Measurements from ENCODE around the gene LTA. TPM values are rescaled to one million over a fixed set of nuclear protein-coding genes. Genes with fewer than 3 reads are reported as not detected.
A peak's percentile ranks its signal among the peaks of the same experiment; 100 is the strongest.

LTA gene
- total RNA-seq, 2 experiments from 2014 or later: 696 to 733 TPM

DNA sequence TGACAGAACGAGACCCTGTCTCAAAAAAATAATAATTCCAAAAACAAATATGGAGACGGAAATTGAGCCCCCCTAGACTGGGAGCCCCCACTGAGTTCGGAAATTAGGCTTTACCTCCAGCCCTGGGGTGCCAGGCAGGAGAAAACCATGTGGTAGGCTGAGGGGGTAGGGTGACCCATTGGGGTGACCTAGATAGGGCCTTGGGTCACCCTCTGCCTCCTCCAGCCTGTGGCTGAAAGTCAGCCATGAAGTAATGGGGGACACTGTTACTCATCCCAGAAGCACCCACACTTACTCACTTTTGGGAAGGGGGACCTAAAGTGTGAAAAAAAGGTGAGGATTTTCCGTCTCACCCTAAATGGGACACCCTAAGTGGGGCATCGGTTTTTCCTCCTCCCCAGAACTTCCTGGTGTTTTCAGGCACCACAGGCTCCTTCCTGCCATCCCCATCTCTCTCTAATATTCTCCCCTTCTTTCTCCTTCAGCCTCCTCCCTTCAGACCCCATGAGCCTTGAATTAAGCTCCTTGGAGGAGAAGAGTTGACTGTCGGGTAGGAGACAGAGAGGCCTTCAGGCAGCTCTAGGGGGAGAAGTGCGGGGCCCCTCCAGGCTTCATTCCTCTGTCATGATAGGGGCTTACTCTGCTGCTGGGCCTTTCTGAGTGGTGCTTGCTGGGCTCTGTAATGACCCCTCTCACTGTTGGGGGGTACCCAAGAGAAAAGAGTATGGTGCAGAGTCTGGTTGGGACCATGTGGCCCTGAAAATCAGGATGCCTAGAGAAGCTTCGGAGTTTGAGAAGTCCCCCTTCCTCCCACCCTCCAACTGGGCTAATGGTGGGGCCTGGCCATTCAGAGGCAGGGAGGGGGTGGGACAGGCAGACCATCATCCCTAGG is 7.7 kb downstream of the LTA start:
- H3K9me3 Mint-ChIP-seq: no peaks in the 10 kb centered on the region
- peak overlapping the region; percentile 97 for H3K4me3 Mint-ChIP-seq
- H3K4me1 Mint-ChIP-seq (ENCODE audit: low read depth): peaks cover 45% of the 10 kb centered on the region
- CTCF ChIA-PET: interaction anchor here (0.9 to 28.8 kb wide), 7 partner anchors 10 to 87 kb away, joined by 3 to 1658 read pairs (median 5); partner anchors contain the start of genes ATP6V1G2, DDX39B, LST1 and LTA
- H3K27me3 Mint-ChIP-seq: peaks cover 2% of the 10 kb centered on the region
- DNase-seq: peak; percentile 55
- H3K27ac Mint-ChIP-seq: peak overlapping the region; percentile 92
- peaks cover 57% of the 10 kb centered on the region for H3K36me3 Mint-ChIP-seq
- POLR2A ChIA-PET: interaction anchor here (1.2 to 18.2 kb wide), 8 partner anchors 8 to 72 kb away, joined by 3 to 259 read pairs (median 61); partner anchors contain the start of genes ATP6V1G2, BAG6, DDX39B and LTA
- intact Hi-C loops (cut with micrococcal nuclease): loop anchor here (1.0 to 10.0 kb wide), 7 partner anchors 7 to 1275 kb away; partner anchors contain the start of genes ATP6V1G2, GPSM3, HLA-C and LTA

DNA sequence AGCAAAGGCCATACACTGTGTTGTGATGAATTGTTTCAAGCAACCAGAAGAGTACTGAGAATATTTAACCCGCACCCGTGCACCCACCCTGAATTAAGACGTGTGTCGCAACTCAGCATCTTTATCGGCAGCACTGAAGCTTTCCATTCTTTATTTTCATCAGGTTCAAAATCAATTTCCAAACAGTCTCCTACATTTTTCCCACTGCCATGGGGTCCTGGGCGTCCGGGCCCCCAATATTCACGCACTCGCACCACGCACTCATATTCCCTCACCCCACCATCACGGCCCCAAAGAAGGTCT is 8.3 kb downstream of the LTA start:
- Mint-ChIP-seq H3K27me3 (peaks cover under 1% of the 10 kb centered on the region), H3K4me3 (peak overlapping the region; percentile 97), H3K27ac (peak overlapping the region; percentile 92), H3K36me3 (peaks cover 55% of the 10 kb centered on the region), H3K9me3 (no peaks in the 10 kb centered on the region), H3K4me1 (ENCODE audit: low read depth) (peaks cover 41% of the 10 kb centered on the region)
- intact Hi-C loops (cut with micrococcal nuclease): loop anchor here (1.0 to 2.0 kb wide), 3 partner anchors 8 to 34 kb away; partner anchors contain the start of genes ATP6V1G2, LTA and NFKBIL1
- CTCF ChIA-PET: interaction anchor here (0.9 to 28.8 kb wide), 8 partner anchors 11 to 87 kb away, joined by 3 to 1658 read pairs (median 5); partner anchors contain the start of genes ATP6V1G2, DDX39B, LST1 and LTA
- DNase-seq: peak; percentile 30
- POLR2A ChIA-PET: interaction anchor here (1.2 to 18.2 kb wide), 7 partner anchors 9 to 72 kb away, joined by 3 to 259 read pairs (median 115); partner anchors contain the start of genes ATP6V1G2, BAG6, DDX39B and LTA

DNA sequence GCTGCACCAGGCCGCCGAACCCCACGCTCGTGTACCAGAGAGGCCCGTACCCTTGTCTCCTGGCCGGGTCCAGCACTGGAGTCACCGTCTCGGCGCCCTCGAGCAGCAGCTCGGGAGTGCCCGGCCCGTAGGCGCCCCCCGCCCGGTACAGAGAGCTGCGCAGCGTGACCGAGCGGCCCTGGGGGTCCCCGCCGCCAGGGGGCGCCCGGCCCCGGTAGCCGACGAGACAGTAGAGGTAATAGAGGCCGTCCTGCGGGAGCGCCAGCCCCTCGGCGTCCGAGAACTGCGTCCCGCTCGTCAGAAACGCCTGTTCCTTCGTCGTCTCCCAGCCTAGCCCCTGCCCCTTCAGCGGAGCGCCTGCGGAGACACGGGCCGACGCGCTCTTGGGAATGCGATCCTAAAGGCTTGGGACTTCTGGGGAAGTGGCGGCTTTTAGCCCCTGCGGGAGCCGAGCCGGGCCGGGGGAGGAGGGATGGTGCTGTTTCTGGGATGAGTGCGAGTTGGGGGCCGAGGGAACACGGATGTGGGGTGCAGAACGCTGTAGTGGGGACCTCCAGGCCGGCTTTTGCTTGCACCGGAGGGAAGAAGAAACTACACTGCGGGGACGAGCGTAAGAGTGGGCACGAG is 8.8 kb downstream of the LTA start:
- intact Hi-C loops (cut with micrococcal nuclease): loop anchor here (1.0 to 2.0 kb wide), 4 partner anchors 9 to 34 kb away; partner anchors contain the start of genes ATP6V1G2, LTA and NFKBIL1
- POLR2A ChIA-PET: interaction anchor here (1.2 to 18.2 kb wide), 7 partner anchors 8 to 71 kb away, joined by 3 to 259 read pairs (median 115); partner anchors contain the start of genes ATP6V1G2, BAG6, DDX39B and LTA
- no peaks in the 10 kb centered on the region for H3K9me3 Mint-ChIP-seq
- peak overlapping the region; percentile 92 for H3K27ac Mint-ChIP-seq
- CTCF ChIA-PET: interaction anchor here (0.8 to 28.8 kb wide), 9 partner anchors 11 to 226 kb away, joined by 3 to 1658 read pairs (median 5); partner anchors contain the start of genes ATP6V1G2, DDX39B, LSM2 and LST1
- H3K36me3 Mint-ChIP-seq: peaks cover 49% of the 10 kb centered on the region
- H3K4me1 Mint-ChIP-seq (ENCODE audit: low read depth): peaks cover 44% of the 10 kb centered on the region
- no peaks in the 10 kb centered on the region for H3K27me3 Mint-ChIP-seq
- H3K4me3 Mint-ChIP-seq: peak overlapping the region; percentile 97
- DNase-seq: peak; percentile 92

DNA sequence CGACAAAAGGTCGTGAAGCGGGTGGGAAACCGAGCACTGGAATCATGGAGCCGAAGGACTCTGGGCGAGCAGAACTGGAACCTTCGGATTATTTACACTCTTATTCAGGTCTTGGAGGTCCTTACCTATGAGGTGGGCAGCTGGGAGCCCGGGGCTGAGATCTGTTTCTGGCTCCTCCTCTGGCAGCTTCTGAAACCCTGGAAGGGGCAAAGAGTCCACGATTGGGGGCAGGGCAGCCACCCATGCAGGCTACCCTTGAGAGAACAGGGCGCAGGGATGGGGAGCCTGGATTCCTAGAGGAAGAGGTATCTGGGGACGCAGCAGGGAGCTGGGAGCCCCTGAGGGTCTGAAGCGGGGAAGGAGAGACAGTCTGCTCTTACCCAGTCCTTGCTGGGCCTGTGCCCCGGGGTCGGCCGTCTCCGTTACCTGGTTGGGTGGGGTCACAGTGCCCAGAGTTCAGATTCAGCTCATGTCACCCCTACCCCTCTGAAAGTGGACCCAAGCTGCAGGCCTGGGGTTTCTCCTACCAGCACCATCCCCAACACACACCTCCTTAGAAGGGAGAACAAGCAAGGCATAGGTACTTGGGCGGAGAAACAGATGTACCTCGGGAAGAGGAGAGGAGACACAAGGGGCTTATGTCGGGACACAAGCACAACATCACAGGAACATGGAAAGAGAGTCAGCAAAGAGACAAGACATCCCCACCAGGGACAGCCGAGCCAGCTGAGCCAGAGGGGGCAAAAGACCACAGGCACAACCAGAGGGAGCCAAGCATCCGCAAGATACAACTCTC is 9.5 kb downstream of the LTA start:
- peak; percentile 39 for DNase-seq
- intact Hi-C loops (cut with micrococcal nuclease): loop anchor here (1.0 to 2.0 kb wide), 2 partner anchors 16 to 35 kb away; partner anchors contain the start of genes ATP6V1G2 and NFKBIL1
- H3K4me1 Mint-ChIP-seq (ENCODE audit: low read depth): peaks cover 52% of the 10 kb centered on the region

DNA sequence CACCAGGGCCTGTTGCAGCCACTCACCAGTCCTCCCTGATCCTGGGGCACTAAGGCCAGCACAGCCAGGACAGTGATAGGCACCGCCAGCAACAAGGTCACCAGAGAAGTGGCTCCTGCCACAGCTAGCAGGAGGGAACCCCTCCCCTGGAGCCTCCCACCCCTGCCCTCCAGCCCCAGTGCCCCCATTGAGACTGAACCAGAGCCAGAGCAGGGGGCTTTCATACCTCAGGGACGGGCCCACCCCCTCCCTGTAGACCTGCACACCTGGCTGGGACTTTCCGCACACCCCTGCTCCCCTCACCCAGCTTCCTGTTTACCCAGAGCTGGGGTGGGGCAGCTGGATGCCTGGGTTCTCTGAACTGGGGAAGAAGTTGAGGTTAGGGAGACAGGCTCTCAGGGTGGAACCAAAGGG is 10.1 kb downstream of the LTA start, which contains the start of gene LTB:
TSS of gene LTB (minus strand) at position 195 of the 414 bp plus-strand sequence. CDS start at position 188, 7 bp downstream.
- no peaks in the 10 kb centered on the region for H3K9me3 Mint-ChIP-seq
- no peaks in the 10 kb centered on the region for H3K27me3 Mint-ChIP-seq
- intact Hi-C loops (cut with micrococcal nuclease): no loop called here
- ChIA-PET CTCF (interaction anchor here (0.8 to 28.8 kb wide), 7 partner anchors 8 to 90 kb away, joined by 3 to 1658 read pairs (median 21); partner anchors contain the start of genes ATP6V1G2, DDX39B, LST1 and LTA), POLR2A (interaction anchor here (0.6 to 18.2 kb wide), 7 partner anchors 10 to 70 kb away, joined by 3 to 259 read pairs (median 115); partner anchors contain the start of genes ATP6V1G2, LTA, NCR3 and NFKBIL1)
- DNase-seq: peak; percentile 71
- peaks cover 58% of the 10 kb centered on the region for H3K4me1 Mint-ChIP-seq (ENCODE audit: low read depth)
- peak within 1 kb of the TSS; percentile 92 for H3K27ac Mint-ChIP-seq
- peak within 1 kb of the TSS; percentile 97 for H3K4me3 Mint-ChIP-seq
- peaks cover 36% of the 10 kb centered on the region for H3K36me3 Mint-ChIP-seq

More for the DNA sequence above, 9.5 kb downstream of the LTA start:
- POLR2A ChIA-PET: interaction anchor here (0.6 to 18.2 kb wide), 7 partner anchors 10 to 70 kb away, joined by 3 to 259 read pairs (median 115); partner anchors contain the start of genes ATP6V1G2, BAG6, DDX39B and LTA
- Mint-ChIP-seq H3K36me3 (peaks cover 42% of the 10 kb centered on the region), H3K27me3 (no peaks in the 10 kb centered on the region), H3K27ac (peak overlapping the region; percentile 92), H3K4me3 (peak overlapping the region; percentile 97), H3K9me3 (no peaks in the 10 kb centered on the region)
- CTCF ChIA-PET: interaction anchor here (0.8 to 28.8 kb wide), 9 partner anchors 7 to 225 kb away, joined by 3 to 1658 read pairs (median 5); partner anchors contain the start of genes ATP6V1G2, DDX39B, LSM2 and LST1

DNA sequence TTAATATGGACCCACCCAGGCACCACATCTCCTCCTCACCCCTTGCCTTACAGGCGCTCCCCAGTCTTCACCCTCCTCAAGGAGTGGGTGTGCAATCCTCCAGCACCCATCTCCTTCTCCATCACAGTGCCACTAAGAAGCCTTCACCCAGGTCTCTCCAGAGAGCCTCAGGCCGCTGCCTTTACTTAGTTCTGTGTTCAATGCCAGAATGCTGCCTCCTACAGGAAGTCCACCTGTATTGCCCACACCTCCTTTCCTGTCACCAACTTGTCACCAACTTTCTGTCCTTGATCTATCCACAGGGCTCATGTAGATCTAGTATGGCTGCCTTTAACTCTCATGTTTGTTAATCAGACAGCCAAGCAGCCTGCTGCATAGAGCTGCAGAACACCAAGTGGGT is 13.4 kb downstream of the LTA start:
- Mint-ChIP-seq H3K4me1 (ENCODE audit: low read depth) (peaks cover 63% of the 10 kb centered on the region), H3K27me3 (no peaks in the 10 kb centered on the region), H3K36me3 (peaks cover 18% of the 10 kb centered on the region), H3K27ac (peak overlapping the region; percentile 89), H3K4me3 (peak overlapping the region; percentile 72), H3K9me3 (no peaks in the 10 kb centered on the region)
- ChIA-PET CTCF (interaction anchor here (1.0 to 28.8 kb wide), 7 partner anchors 4 to 79 kb away, joined by 3 to 1658 read pairs (median 95); partner anchors contain the start of genes ATP6V1G2, DDX39B, GPANK1 and LST1), POLR2A (interaction anchor here (2.0 to 18.2 kb wide), 2 partner anchors 14 to 26 kb away, joined by 8 to 259 read pairs; partner anchors contain the start of genes LTA and TNF)
- intact Hi-C loops (cut with micrococcal nuclease): loop anchor here (1.0 kb wide), 1 partner anchor 12 kb away; no protein-coding TSS in a partner anchor
- peak; percentile 77 for DNase-seq

DNA sequence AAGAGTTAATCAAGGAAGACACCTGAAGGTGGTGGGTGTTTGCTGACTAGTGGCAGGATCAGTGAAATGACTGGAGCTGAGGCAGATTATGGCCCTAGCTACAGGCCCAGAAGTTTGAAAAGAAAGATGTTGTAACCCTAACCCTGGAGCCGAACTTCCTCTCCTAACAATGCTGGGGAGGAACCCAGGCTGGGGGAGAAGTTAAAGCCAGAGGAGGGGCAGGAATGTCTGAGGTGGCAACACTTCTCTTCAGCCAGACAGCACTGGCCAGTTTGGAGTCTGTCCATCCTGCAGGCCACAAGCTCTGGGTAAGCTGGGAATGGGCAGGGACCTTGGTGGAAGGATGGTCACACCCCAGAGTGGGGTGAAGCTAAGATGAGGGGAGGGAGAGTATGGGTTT is 13.9 kb downstream of the LTA start, which contains the start of gene LST1:
TSS of gene LST1 (plus strand) at position 270 of the 400 bp plus-strand sequence. CDS start 1,023 bp downstream, outside the sequence.
- DNase-seq: peak; percentile 34
- Mint-ChIP-seq H3K4me3 (peak within 1 kb of the TSS; percentile 72), H3K27ac (peak within 1 kb of the TSS; percentile 89), H3K9me3 (no peaks in the 10 kb centered on the region), H3K27me3 (no peaks in the 10 kb centered on the region), H3K36me3 (peaks cover 14% of the 10 kb centered on the region), H3K4me1 (ENCODE audit: low read depth) (peaks cover 63% of the 10 kb centered on the region)
- CTCF ChIA-PET: interaction anchor here (1.0 to 28.8 kb wide), 7 partner anchors 5 to 79 kb away, joined by 3 to 1658 read pairs (median 95); partner anchors contain the start of genes ATP6V1G2, DDX39B, GPANK1 and LST1
- intact Hi-C loops (cut with micrococcal nuclease): no loop called here
- POLR2A ChIA-PET: interaction anchor here (1.1 to 18.2 kb wide), 3 partner anchors 14 to 44 kb away, joined by 3 to 259 read pairs (median 8); partner anchors contain the start of genes DDX39B, LTA and TNF

DNA sequence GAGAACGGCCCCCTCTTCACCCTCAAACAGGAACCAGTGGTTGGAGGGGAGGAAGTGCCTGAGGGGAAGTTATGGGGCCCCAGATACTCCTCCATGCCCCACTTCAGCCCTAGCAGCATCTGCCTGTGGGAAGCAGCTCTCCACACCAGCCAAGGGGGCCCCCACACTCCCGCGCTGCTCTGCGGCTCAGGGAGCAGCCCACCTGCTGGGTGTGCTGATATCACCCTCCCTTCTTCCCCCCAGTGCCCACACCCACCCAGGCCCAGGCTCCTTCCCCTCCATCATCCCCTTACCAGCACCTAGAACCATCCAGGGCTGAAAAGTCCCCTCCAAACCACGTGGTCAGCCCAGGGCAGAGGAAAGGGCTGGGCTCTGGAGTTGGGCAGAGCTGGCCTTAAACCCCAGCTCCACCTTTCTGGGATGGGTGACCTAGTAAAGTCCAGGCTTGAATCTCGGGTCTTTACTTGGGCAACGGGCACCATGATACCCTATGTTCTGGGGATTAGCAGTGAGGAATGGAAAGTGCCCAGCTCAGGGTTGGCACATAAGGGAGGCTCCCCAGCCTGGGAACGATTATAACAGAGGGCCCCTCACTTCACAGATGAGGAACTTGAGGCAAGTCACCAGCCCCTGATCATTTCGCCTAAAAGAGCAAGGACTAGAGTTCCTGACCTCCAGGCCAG is 14.7 kb downstream of the LTA start:
- intact Hi-C loops (cut with micrococcal nuclease): no loop called here
- Mint-ChIP-seq H3K4me3 (peak overlapping the region; percentile 72), H3K4me1 (ENCODE audit: low read depth) (peaks cover 63% of the 10 kb centered on the region), H3K36me3 (peaks cover 8% of the 10 kb centered on the region), H3K9me3 (no peaks in the 10 kb centered on the region), H3K27ac (peak overlapping the region; percentile 89), H3K27me3 (no peaks in the 10 kb centered on the region)
- ChIA-PET POLR2A (interaction anchor here (0.9 to 18.2 kb wide), 4 partner anchors 15 to 57 kb away, joined by 3 to 259 read pairs (median 6); partner anchors contain the start of genes DDX39B, LTA and TNF), CTCF (interaction anchor here (0.8 to 28.8 kb wide), 7 partner anchors 6 to 204 kb away, joined by 3 to 1658 read pairs (median 95); partner anchors contain the start of genes ATP6V1G2, DDX39B, GPANK1 and LST1)
- peak; percentile 36 for DNase-seq

All from activated CD4-positive, alpha-beta memory T cell treated with anti-CD3 and anti-CD28 coated beads for 36 hours (primary cell).